Activated naive CD8-positive, alpha-beta T cell treated with anti-CD3 and anti-CD28 coated beads, Interleukin-2, amount 50 U/mL, for 24 hours (primary cell): ENCODE data around the gene SF3B6.

Experiments
- ATAC-seq: fragments of 150-1000 bp; cut with Tn5 transposase; one replicate; pipeline ENCODE4 v1.10.0; 2021
- DNase-seq: peaks from one replicate; pipeline ENCODE4 v3.0.0; 2021
- H3K27ac Mint-ChIP-seq: one replicate; pipeline ENCODE4 v1.8.0; 2021; ENCODE audit warnings: mild to moderate bottlenecking, mixed read lengths
- H3K27me3 Mint-ChIP-seq: one replicate; pipeline ENCODE4 v1.8.0; 2021; ENCODE audit warnings: mixed read lengths
- H3K36me3 Mint-ChIP-seq: one replicate; pipeline ENCODE4 v1.8.0; 2021; ENCODE audit warnings: low read depth, mixed read lengths
- H3K4me1 Mint-ChIP-seq: one replicate; pipeline ENCODE4 v1.8.0; 2021; ENCODE audit warnings: mixed read lengths
- H3K4me3 Mint-ChIP-seq: one replicate; pipeline ENCODE4 v1.8.0; 2021; ENCODE audit warnings: mild to moderate bottlenecking, moderate library complexity, mixed read lengths
- H3K9me3 Mint-ChIP-seq: one replicate; pipeline ENCODE4 v1.8.0; 2021; ENCODE audit warnings: mixed read lengths

Gene SF3B6

DNA sequence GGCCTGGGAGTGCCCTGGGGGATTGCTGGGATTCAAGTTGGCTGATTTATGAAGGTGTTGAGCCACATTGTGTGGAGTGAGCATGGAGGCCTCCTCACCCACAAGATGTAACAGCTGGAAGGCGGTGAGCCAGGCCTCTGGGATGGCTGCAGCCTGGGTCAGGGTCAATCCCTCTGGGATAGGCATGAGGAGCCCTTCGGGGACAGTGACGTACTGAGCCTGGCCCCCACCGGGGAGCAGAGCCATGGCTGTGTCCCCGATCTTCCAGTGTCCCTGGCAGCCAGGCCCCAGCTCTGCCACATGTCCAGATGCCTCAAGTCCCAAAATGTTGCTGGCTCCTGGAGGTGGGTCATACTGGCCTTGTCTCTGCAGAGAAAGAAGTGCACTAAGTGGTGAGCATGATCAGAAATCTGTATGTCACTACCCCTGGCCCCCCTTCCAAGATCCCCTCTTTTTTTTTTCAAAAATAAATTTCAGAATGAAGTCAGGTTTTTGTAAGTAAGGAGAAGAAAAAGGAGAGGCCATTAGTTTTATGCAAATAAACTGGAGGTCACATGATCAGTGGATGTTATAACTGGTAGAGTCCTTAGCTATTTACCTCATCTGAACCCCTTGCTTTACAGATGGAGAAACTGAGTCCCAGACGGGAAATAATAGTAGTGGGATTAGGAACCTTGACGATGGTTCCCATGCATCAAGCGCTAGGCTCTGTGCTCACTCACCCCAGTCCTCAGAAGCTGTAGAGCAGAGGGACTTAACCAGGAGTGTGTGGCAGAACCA is 6.9 kb upstream of the SF3B6 start:
- Mint-ChIP-seq H3K9me3 (no peaks in the 10 kb centered on the region), H3K27me3 (no peaks in the 10 kb centered on the region), H3K36me3 (no peaks in the 10 kb centered on the region), H3K4me1 (peaks cover 19% of the 10 kb centered on the region), H3K4me3 (peak overlapping the region; percentile 84), H3K27ac (peak overlapping the region; percentile 80)
- ATAC-seq, result no peak
- DNase-seq, result no peak

DNA sequence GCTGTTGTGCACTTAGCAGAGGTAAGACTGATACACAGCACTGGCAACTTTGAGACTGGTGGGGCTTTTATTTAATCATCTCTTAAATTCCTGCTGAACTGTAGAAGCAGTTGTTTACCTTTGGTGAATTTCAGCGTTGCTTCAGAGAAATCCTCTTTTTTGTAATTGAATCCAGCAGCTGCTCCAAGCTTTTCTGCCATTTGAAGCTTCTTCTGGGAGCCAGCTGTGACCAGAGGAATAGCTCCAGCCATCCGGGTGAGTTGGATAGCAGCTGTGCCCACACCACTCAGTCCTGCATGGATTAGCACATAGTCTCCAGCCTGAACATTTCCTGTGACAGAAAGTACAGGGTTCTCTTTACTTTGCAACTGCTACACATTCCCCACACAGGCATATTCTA is 4.6 kb upstream of the SF3B6 start:
- Mint-ChIP-seq H3K27ac (no peak overlapping the region), H3K36me3 (no peaks in the 10 kb centered on the region), H3K4me1 (peaks cover 25% of the 10 kb centered on the region), H3K4me3 (no peak overlapping the region), H3K9me3 (no peaks in the 10 kb centered on the region), H3K27me3 (no peaks in the 10 kb centered on the region)
- ATAC-seq (no peak), DNase-seq (no peak)

DNA sequence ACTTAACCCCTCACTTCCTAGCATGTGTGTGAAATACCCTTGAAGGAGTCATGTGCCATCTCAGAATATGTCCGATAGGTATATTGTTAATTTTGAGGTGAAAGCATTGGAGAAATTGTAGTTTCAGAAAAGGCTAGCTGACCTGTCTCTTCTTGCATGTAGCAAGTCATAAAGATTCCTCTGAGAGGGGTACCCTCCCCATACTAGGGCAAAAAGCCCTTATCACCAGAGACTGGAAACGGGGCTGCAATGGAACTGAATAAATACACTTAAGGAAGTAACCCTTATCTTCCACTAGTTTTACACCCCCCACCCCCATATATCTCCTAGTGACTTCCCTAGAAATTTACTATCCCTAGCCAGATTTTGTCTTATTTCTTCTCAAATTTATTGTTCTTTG is 1.8 kb upstream of the SF3B6 start:
- ATAC-seq, result no peak
- no peaks in the 10 kb centered on the region for H3K9me3 Mint-ChIP-seq
- H3K36me3 Mint-ChIP-seq, result peaks cover 8% of the 10 kb centered on the region
- H3K4me1 Mint-ChIP-seq, result peaks cover 33% of the 10 kb centered on the region
- H3K27me3 Mint-ChIP-seq, result no peaks in the 10 kb centered on the region
- DNase-seq, result no peak
- peak overlapping the region; percentile 99 for H3K4me3 Mint-ChIP-seq
- peak overlapping the region; percentile 49 for H3K27ac Mint-ChIP-seq

DNA sequence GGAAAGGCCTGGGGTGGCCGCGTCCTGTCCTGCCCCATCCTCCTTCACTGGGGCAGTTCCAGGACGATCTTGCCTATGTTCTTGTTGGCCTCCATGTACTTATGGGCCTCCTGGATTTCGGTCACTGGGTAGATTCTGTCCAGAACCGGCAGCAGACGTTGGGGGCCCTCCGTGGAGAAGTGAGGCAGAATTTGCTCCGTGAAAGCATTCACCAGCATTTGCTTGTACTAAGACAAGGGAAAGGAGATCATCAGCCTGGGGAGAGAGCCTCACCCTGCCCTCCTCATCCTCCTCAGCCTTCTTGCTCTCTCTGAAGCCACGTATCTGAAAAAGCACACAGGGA is 1.4 kb upstream of the SF3B6 start:
- peak overlapping the region; percentile 49 for H3K27ac Mint-ChIP-seq
- DNase-seq (no peak), ATAC-seq (no peak)
- H3K27me3 Mint-ChIP-seq, result no peaks in the 10 kb centered on the region
- peaks cover 12% of the 10 kb centered on the region for H3K36me3 Mint-ChIP-seq
- H3K4me3 Mint-ChIP-seq, result peak overlapping the region; percentile 99
- peaks cover 37% of the 10 kb centered on the region for H3K4me1 Mint-ChIP-seq
- H3K9me3 Mint-ChIP-seq, result no peaks in the 10 kb centered on the region

DNA sequence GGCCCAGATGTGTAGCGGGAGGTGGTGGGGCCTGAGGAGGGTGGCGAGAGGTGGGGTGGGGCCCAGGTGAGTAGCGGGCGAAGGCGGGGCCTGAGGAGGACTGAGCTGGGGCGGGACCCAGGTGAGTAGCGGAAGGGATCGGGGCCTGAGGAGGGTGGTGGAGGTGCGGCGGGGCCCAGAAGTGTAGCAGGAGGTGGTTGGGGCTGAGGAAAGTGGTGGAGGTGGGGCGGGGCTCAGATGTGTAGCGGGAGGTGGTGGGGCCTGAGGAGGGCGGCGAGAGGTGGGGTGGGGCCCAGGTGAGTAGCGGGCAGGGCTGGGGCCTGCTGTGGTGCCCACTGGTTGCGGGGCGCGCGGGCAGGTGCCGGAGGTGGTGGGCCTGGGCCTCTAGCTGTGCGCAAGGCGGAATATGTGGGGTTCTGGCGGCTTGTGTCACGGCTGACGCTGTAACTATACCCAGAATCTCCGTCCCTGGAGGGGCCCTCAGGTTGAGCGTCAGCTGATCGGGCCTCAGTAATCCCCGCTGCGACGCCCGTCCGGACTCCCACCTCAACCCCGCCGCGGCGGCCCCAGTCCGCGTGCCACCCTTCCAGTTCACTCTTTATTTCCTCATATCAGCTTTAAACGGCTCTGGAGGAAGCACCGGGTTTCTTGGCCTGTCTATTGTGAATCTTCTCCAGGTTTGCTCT is 866 bp upstream of the SF3B6 start:
- Mint-ChIP-seq H3K9me3 (no peaks in the 10 kb centered on the region), H3K27ac (peak overlapping the region; percentile 95), H3K27me3 (no peaks in the 10 kb centered on the region), H3K36me3 (peaks cover 15% of the 10 kb centered on the region), H3K4me3 (peak overlapping the region; percentile 99), H3K4me1 (peaks cover 40% of the 10 kb centered on the region)
- peak; percentile 19 for DNase-seq
- peak; percentile 7 for ATAC-seq

DNA sequence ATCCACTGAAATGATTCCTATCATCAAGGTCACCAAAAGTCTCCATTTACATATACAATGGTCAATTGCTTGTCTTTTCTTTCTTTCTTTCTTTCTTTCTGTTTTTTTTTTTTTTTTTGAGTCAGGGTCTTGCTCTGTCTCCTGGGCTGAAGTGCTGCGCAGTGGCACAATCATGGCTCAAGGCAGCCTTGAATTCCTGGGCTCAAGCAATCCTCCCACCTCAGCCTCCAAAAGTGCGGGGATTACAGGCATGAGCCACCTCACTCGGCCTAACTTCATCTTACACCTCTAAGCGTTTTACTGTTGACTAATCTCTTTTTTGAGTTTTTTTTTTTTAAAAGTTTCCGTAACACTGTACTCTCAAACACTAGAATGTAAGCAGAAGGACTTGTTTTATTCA is 867 bp downstream of the SF3B6 start:
- Mint-ChIP-seq H3K9me3 (no peaks in the 10 kb centered on the region), H3K27me3 (no peaks in the 10 kb centered on the region), H3K27ac (peak overlapping the region; percentile 95), H3K4me1 (peaks cover 40% of the 10 kb centered on the region), H3K4me3 (peak overlapping the region; percentile 99), H3K36me3 (peaks cover 15% of the 10 kb centered on the region)
- no peak for ATAC-seq
- DNase-seq, result no peak

DNA sequence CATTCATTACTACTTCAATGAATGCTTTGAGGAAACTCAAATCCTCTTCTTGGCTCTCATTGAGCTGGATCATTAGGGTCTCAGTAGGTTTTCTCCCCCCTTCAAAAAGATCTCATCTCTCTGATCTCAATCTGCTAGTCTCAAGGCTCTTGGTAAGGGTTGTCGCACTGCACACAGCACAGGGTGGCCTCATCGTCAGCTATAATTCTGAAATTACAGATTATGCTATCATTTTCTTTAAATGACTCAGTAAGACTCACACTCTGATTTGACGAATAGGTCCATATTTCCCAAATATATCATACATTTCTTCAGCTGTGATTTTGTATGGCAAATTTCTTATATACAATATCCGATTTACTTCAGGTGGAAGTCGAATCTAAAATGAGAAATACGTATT is 2.3 kb downstream of the SF3B6 start:
- no peak for ATAC-seq
- Mint-ChIP-seq H3K4me3 (peak overlapping the region; percentile 44), H3K36me3 (peaks cover 22% of the 10 kb centered on the region), H3K27ac (peak overlapping the region; percentile 73), H3K4me1 (peaks cover 40% of the 10 kb centered on the region), H3K9me3 (no peaks in the 10 kb centered on the region), H3K27me3 (no peaks in the 10 kb centered on the region)
- DNase-seq, result no peak

DNA sequence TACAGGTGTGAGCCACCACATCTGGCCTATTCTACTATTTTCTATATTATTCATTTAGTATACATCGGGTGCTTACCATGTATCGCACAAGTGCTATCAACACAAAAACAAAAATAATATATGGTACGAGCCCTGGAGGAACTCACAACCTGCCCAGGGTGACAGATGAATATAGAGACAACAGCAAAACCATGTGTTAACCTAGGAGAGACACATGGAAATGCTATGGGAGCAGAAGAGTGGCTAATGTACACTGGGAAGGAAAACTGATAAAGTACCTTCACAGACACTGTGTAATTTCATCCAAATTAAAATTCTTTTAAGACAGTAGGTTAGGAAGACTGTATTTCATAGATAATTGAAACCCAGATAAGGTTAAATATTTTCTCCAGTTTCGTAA is 3.9 kb downstream of the SF3B6 start:
- H3K9me3 Mint-ChIP-seq, result no peaks in the 10 kb centered on the region
- H3K27me3 Mint-ChIP-seq, result no peaks in the 10 kb centered on the region
- peaks cover 32% of the 10 kb centered on the region for H3K4me1 Mint-ChIP-seq
- ATAC-seq (no peak), DNase-seq (no peak)
- no peak overlapping the region for H3K4me3 Mint-ChIP-seq
- no peak overlapping the region for H3K27ac Mint-ChIP-seq
- H3K36me3 Mint-ChIP-seq, result peaks cover 27% of the 10 kb centered on the region

DNA sequence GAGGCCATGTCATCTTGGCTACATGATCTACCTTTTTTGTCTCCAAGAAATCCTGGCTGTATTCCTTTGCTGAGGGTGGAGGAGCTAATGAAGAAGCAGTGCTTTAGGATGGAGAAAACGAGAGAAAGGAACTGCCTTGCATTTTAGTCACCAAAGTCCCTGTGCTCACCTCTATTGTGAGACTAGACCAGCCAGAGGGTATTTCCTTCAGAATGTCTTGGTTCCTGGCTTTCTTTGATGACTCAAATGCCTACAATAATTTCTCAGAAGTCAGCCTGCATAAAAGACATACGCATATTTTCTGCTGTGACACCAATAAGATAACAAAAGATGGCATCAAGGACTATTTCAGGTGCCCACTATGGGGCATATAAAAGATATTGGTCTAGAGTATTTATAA is 10.8 kb downstream of the SF3B6 start:
- Mint-ChIP-seq H3K27ac (no peak overlapping the region), H3K4me3 (no peak overlapping the region), H3K4me1 (peaks cover 6% of the 10 kb centered on the region), H3K27me3 (no peaks in the 10 kb centered on the region), H3K9me3 (no peaks in the 10 kb centered on the region), H3K36me3 (peaks cover 12% of the 10 kb centered on the region)
- ATAC-seq (no peak), DNase-seq (no peak)

DNA sequence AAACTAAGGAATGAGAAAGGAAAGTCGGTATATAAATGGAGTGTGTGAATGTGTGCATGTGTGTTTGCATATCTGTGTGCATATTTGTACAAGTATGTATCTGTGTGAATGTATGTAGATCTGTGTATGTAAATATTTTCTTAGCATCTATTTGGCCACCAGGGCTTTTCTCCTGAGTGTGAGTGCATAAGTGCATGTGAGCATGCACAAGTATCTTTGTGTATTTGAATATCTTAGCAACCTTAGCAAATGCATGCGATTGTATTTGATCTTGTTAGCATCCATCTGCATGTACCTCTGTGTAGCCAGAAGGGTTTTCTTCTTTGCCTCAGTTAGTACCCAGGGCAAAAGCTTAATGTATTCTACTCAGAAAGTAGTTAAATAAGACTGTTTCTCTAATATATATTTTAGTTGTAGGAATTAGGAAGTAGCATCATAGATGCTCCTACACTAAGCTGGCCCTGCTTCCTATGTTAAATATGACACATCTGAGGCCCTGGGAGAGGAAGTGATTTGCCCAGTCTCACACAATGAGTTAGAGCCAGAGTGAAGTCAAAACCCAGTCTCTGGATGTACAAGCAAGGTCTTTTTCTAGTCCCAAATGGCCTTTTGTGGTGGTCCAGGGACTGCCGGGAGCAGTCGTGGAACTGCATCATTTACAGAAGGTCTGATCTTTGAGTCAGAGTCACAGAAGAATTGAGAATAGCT is 17.4 kb downstream of the SF3B6 start:
- H3K4me1 Mint-ChIP-seq, result no peaks in the 10 kb centered on the region
- no peak overlapping the region for H3K4me3 Mint-ChIP-seq
- ATAC-seq (no peak), DNase-seq (no peak)
- H3K27me3 Mint-ChIP-seq, result no peaks in the 10 kb centered on the region
- H3K36me3 Mint-ChIP-seq, result no peaks in the 10 kb centered on the region
- H3K9me3 Mint-ChIP-seq, result no peaks in the 10 kb centered on the region
- no peak overlapping the region for H3K27ac Mint-ChIP-seq

DNA sequence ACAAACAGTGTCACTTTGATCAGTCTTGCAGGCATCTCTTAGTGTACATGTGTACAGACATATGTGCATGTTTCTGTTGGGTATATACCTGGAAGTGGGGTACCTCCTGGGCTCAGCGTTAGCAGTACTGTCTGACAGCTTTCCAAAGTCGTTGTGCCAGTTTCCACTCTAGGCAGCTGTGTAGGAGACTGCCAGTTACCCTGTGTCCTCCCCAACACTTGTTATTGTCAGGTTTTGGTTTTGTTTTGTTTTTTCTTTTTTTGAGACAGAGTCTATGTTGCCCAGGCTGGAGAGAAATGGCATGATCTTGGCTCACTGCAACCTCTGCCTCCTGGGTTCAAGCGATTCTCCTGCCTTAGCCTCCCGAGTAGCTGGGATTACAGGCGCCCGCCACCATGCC is 20.4 kb downstream of the SF3B6 start:
- Mint-ChIP-seq H3K9me3 (no peaks in the 10 kb centered on the region), H3K36me3 (no peaks in the 10 kb centered on the region)
- no peak for ATAC-seq

DNA sequence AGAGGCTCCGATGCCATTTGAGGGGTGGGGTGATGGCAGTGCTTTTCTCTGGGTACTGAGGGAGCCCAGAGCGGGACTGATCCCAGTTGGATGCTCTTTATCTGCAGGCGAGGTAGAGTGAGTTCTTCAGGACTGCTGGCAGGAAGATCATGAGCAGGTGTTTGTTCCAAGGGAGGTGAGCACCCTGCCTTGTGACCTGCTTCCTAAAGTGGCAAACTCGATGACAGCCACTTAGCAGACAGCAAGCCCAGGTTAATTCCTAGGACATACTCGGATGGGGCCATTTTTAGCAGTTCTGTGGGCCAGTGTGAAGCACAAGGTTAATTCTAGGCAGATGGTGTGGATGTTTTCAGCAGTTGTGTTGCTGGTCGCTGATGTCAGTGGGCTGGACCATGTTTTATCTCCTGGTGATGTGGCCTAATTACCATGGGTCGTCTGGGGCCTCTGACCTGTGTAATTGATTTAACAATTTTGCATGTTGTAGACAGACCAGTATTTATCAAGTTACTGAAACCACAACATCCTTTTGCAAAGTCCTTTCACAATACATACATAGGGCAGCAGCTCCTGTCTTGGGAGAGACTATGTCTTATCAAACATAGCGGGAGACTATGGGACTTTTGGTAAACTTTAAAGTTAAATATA is 21.6 kb downstream of the SF3B6 start:
- Mint-ChIP-seq H3K4me3 (no peak overlapping the region), H3K36me3 (no peaks in the 10 kb centered on the region), H3K9me3 (no peaks in the 10 kb centered on the region), H3K27ac (no peak overlapping the region), H3K4me1 (no peaks in the 10 kb centered on the region), H3K27me3 (peaks cover 3% of the 10 kb centered on the region)
- DNase-seq (no peak), ATAC-seq (no peak)

More for the DNA sequence above, 20.4 kb downstream of the SF3B6 start:
- Mint-ChIP-seq H3K27ac (no peak overlapping the region), H3K4me3 (no peak overlapping the region), H3K4me1 (no peaks in the 10 kb centered on the region), H3K27me3 (peaks cover 3% of the 10 kb centered on the region)
- DNase-seq, result no peak

DNA sequence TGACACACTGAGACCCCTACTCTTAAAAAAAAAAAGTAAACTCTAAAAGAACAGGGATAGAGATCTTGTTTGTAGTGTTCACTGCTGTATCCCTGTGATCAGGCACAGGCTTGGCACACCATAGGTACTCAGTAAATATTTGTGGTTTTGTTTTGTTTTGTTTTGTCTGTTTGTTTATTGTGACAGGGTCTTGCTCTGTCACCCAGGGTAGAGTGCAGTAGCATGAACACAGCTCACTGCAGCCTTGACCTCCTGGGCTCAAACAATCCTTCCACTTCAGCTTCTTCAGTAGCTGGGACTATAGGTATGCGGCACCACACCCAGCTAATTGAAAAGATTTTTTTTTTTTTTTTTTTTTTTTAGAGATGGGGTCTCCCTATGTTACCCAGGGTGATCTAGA is 23.2 kb downstream of the SF3B6 start:
- H3K27me3 Mint-ChIP-seq, result peaks cover 8% of the 10 kb centered on the region
- H3K4me3 Mint-ChIP-seq, result no peak overlapping the region
- DNase-seq (no peak), ATAC-seq (no peak)
- H3K9me3 Mint-ChIP-seq, result no peaks in the 10 kb centered on the region
- H3K27ac Mint-ChIP-seq, result no peak overlapping the region
- peaks cover 6% of the 10 kb centered on the region for H3K4me1 Mint-ChIP-seq
- no peaks in the 10 kb centered on the region for H3K36me3 Mint-ChIP-seq

DNA sequence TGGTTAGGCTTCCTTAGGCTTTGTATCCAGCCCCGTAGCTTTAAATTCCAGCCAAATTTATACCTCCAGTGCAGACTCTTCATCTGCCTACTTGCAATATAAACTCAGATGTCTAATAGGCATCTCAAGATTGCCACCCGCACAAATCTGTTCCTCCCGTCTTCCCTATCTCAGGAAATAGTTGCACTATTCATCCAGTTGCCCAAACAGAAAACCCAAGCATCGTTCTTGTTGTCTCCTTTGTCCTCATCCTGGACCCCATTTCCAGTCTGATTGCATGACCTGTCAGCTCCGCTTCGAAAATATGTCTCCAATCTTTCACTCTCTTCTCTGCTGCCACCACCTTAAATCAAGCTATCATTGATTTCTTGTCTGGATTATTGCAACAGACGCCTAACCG is 24.3 kb downstream of the SF3B6 start:
- ATAC-seq, result no peak

More for the DNA sequence above, 24.3 kb downstream of the SF3B6 start:
- Mint-ChIP-seq H3K36me3 (no peaks in the 10 kb centered on the region), H3K4me3 (no peak overlapping the region), H3K27ac (no peak overlapping the region), H3K27me3 (peaks cover 14% of the 10 kb centered on the region), H3K9me3 (no peaks in the 10 kb centered on the region), H3K4me1 (peaks cover 12% of the 10 kb centered on the region)
- no peak for DNase-seq
